AG08395 (cell line): ENCODE measurements around the gene TPP1.

Experiments used
- DNase-seq: peaks from one replicate; pipeline ENCODE4 v3.0.0; 2012; ENCODE audit warnings: mixed read lengths, low spot score

The TPP1 gene

GRCh38 chr11:6611092-6611962 is 7.9 kb downstream of the TPP1 start:
- no peak for DNase-seq

- DNase-seq: no peak
These were observed 8.6 kb downstream of the TPP1 start for GRCh38 chr11:6610591-6610990.

- DNase-seq: no peak
These were observed 9.7 kb downstream of the TPP1 start for GRCh38 chr11:6609502-6610015.

GRCh38 chr11:6608726-6609501 is 10.3 kb downstream of the TPP1 start:
- no peak for DNase-seq

- no peak for DNase-seq
These were observed 11.2 kb downstream of the TPP1 start for GRCh38 chr11:6608011-6608410.

- DNase-seq: no peak
These were observed 11.9 kb downstream of the TPP1 start for GRCh38 chr11:6607190-6607795.

- DNase-seq: peak; percentile 93
These were observed 12.6 kb downstream of the TPP1 start for GRCh38 chr11:6606471-6607189.

- no peak for DNase-seq
These were observed 14.4 kb downstream of the TPP1 start for GRCh38 chr11:6604790-6605189.

GRCh38 chr11:6604081-6604626 is 15.1 kb downstream of the TPP1 start:
- peak; percentile 63 for DNase-seq

- DNase-seq: peak; percentile 94
These were observed 15.7 kb downstream of the TPP1 start, which contains the start of the genes ILK and RRP8 for GRCh38 chr11:6603287-6604080. TSS of gene ILK (plus strand) at chr11:6603774. CDS start at chr11:6604272, 498 bp downstream. TSS of gene RRP8 (minus strand) at chr11:6603616. CDS start at chr11:6603502, 114 bp downstream.

GRCh38 chr11:6602096-6602940 is 16.9 kb downstream of the TPP1 start:
- no peak for DNase-seq

GRCh38 chr11:6601041-6601461 is 18.2 kb downstream of the TPP1 start:
- no peak for DNase-seq

GRCh38 chr11:6599881-6600390 is 19.3 kb downstream of the TPP1 start:
- DNase-seq: no peak

GRCh38 chr11:6599449-6599848 is 19.8 kb downstream of the TPP1 start:
- no peak for DNase-seq

- DNase-seq: no peak
These were observed 20.7 kb downstream of the TPP1 start for GRCh38 chr11:6598555-6598954.

- no peak for DNase-seq
These were observed 22.9 kb downstream of the TPP1 start for GRCh38 chr11:6596239-6596877.

GRCh38 chr11:6594142-6594768 is 25.0 kb downstream of the TPP1 start:
- no peak for DNase-seq

- DNase-seq: no peak
These were observed 31.2 kb downstream of the TPP1 start for GRCh38 chr11:6588018-6588417.
